NB4 (cell line): Measurements from ENCODE around the gene PALD1.
A peak's percentile ranks its signal among the peaks of the same experiment; 100 is the strongest.

Source experiments
- CTCF ChIP-seq: IDR thresholded peaks from one replicate; pipeline ENCODE4 v1.5.1; 2012; ENCODE audit warnings: low read depth, low read length
- MAX ChIP-seq: IDR thresholded peaks from 2 replicates; pipeline ENCODE4 v1.6.1; 2011; ENCODE audit warnings: low read depth, low read length
- MYC ChIP-seq: IDR thresholded peaks from 2 replicates; pipeline ENCODE4 v1.6.1; 2011; ENCODE audit warnings: low read depth, low read length
- POLR2A ChIP-seq: IDR thresholded peaks from 2 replicates; pipeline ENCODE4 v1.6.1; 2011; ENCODE audit warnings: mild to moderate bottlenecking; ENCODE audit not compliant: insufficient read length; ENCODE audit errors: extremely low read depth

- TF ChIP-seq CTCF, result no peak
- no peak for TF ChIP-seq MYC
- TF ChIP-seq POLR2A, result no peak
- peak; percentile 46; the same call in 1 of the 2 replicates for TF ChIP-seq MAX
Observed at GRCh38 chr10:70579234-70580002, 100.9 kb downstream of the PALD1 start.
